Measurements from ENCODE around the gene CREB5.

CREB5 gene

DNA sequence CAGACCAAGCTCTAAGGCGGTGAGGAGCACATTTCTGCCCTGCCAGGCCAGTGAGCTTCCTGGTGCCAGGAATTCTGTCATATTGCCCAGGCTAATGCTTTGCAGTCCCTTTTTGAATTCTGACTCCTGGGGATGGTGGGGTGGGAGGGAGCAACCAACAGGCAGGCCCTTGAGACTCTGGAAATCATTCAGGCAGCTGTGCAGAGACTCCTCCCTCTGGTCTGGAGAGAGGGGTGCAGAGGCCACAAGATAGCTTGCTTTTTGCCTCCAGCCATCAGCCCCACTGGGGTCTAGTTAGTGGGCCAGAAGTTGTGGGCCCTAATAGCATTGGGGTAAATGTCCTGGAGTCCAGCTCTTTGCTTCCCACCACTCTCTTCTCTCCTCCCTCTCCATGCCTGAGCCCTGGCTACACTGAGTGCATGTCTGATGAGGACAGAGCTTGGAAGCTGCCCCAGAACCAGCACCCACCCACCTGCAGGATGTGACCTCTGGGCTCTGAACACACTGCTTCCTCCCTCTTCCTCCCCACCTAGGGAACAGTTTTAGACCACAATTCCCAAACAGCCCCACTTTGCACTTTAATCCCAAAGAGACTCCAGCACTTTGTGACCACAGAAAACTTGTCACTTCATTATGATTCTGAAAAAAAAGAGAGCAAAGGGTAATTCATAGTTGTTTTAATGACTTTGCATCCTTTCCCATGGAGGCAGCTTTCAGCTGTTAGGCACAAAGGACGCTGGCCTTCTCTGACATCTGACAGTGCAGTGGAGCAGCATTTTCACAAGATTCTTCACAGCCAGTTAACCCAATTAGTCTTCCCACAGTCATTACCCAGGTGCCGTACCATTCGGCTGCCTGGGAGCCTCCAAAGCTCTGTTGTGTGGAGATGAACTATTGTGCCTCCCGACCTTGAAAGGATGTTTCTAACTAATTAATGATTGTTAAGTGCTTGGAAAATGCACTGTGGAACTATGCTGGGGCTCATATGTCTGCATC is 283.3 kb downstream of the CREB5 start:
- Histone ChIP-seq H3K4me2 (ENCODE audit: low read depth, low read length, poor library complexity, severe bottlenecking) (no peak overlapping the region), H2AFZ (ENCODE audit: low read length) (peak overlapping the region; percentile 68), H3F3A (ENCODE audit: low read depth) (peaks cover 4% of the 10 kb centered on the region; the same call in 1 of the 2 replicates), H3K9ac (ENCODE audit: low read depth, low read length, poor library complexity, severe bottlenecking) (no peak overlapping the region), H3K36me3 (ENCODE audit: insufficient read depth, low read length) (no peaks in the 10 kb centered on the region), H4K20me1 (ENCODE audit: insufficient read depth, low read length, poor library complexity, severe bottlenecking) (no peaks in the 10 kb centered on the region), H3K4me1 (ENCODE audit: insufficient read depth, low read length, poor library complexity, severe bottlenecking) (peaks cover 38% of the 10 kb centered on the region), H3K79me2 (ENCODE audit: insufficient read depth, low read length) (no peaks in the 10 kb centered on the region), H3K9me3 (ENCODE audit: insufficient read depth, low read depth, low read length) (no peaks in the 10 kb centered on the region), H3K4me3 (ENCODE audit: low read length, poor library complexity, severe bottlenecking) (no peak overlapping the region), H3K27me3 (ENCODE audit: insufficient read depth, low read length, poor library complexity, severe bottlenecking) (no peaks in the 10 kb centered on the region), H3K9me2 (replicated peaks; ENCODE audit: low read depth, low read length) (no peaks in the 10 kb centered on the region)
- TF ChIP-seq EZH2phosphoT487 (IDR thresholded peaks at IDR 0.05; ENCODE audit: borderline replicate concordance): no peak
- TF ChIP-seq, protein P1, sequence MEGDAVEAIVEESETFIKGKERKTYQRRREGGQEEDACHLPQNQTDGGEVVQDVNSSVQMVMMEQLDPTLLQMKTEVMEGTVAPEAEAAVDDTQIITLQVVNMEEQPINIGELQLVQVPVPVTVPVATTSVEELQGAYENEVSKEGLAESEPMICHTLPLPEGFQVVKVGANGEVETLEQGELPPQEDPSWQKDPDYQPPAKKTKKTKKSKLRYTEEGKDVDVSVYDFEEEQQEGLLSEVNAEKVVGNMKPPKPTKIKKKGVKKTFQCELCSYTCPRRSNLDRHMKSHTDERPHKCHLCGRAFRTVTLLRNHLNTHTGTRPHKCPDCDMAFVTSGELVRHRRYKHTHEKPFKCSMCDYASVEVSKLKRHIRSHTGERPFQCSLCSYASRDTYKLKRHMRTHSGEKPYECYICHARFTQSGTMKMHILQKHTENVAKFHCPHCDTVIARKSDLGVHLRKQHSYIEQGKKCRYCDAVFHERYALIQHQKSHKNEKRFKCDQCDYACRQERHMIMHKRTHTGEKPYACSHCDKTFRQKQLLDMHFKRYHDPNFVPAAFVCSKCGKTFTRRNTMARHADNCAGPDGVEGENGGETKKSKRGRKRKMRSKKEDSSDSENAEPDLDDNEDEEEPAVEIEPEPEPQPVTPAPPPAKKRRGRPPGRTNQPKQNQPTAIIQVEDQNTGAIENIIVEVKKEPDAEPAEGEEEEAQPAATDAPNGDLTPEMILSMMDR (conservative IDR thresholded peaks at IDR 0.05; ENCODE audit: low read length): no peak

DNA sequence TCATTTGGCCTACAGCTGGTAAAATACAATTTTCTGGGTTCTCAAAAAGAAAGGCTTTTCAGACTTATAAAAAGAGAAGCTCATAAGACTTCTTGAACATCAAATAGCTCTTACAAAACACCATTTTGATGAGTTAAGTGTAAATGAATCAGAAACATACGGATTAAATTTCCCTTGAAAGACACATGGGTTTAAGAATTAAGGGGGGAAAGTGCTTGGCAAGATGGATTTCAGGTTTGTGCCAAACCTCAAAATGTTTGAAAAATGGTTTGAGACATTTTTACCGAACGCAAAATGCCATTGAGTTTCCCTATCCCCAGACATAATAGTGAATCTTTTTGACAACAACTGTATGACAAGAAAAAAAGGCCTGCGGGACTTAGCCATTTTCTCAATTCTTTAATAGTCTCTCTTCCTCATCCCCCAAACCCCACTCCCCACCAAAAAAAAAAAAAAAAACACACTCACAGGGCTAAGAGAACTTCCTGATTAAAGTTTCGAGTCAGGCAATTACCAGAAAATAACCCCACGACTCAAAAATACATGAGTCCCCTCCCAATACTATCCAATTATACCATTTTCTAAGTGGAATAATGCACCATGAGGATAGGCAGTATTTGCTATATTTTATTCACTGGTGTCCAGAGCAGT is 285.7 kb downstream of the CREB5 start:
- Histone ChIP-seq H3K79me2 (ENCODE audit: insufficient read depth, low read length) (no peaks in the 10 kb centered on the region), H3K4me3 (ENCODE audit: low read length, poor library complexity, severe bottlenecking) (no peak overlapping the region), H3K4me1 (ENCODE audit: insufficient read depth, low read length, poor library complexity, severe bottlenecking) (peaks cover 46% of the 10 kb centered on the region), H2AFZ (ENCODE audit: low read length) (no peak overlapping the region), H3F3A (ENCODE audit: low read depth) (peaks cover 6% of the 10 kb centered on the region; the same call in 1 of the 2 replicates), H4K20me1 (ENCODE audit: insufficient read depth, low read length, poor library complexity, severe bottlenecking) (no peaks in the 10 kb centered on the region), H3K27me3 (ENCODE audit: insufficient read depth, low read length, poor library complexity, severe bottlenecking) (no peaks in the 10 kb centered on the region), H3K9ac (ENCODE audit: low read depth, low read length, poor library complexity, severe bottlenecking) (no peak overlapping the region), H3K9me2 (replicated peaks; ENCODE audit: low read depth, low read length) (no peaks in the 10 kb centered on the region), H3K36me3 (ENCODE audit: insufficient read depth, low read length) (no peaks in the 10 kb centered on the region), H3K9me3 (ENCODE audit: insufficient read depth, low read depth, low read length) (no peaks in the 10 kb centered on the region), H3K4me2 (ENCODE audit: low read depth, low read length, poor library complexity, severe bottlenecking) (no peak overlapping the region)
- TF ChIP-seq, protein P1 (conservative IDR thresholded peaks at IDR 0.05; ENCODE audit: low read length): no peak

DNA sequence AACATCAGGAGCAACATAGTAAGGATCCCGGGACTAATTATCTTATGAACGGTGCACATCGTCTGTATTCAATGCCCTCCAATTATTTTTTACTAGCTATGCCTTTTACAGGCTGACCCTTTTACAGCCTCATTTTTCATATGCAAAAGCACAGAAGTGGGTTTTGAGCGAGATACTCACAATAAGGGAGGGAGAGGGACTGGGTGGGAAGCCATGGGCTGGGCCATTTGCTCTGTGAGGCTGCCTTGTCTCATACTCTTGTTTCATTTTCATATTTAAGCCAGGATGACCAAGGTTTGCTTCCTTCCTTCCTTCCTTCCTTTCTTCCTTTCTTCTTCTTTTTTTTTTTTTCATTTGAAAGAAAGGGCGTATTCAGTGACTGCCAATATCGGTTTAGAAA is 286.5 kb downstream of the CREB5 start:
- Histone ChIP-seq H3K36me3 (ENCODE audit: insufficient read depth, low read length) (no peaks in the 10 kb centered on the region), H3K79me2 (ENCODE audit: insufficient read depth, low read length) (no peaks in the 10 kb centered on the region), H3K4me3 (ENCODE audit: low read length, poor library complexity, severe bottlenecking) (no peak overlapping the region), H3K4me1 (ENCODE audit: insufficient read depth, low read length, poor library complexity, severe bottlenecking) (peaks cover 46% of the 10 kb centered on the region), H3K4me2 (ENCODE audit: low read depth, low read length, poor library complexity, severe bottlenecking) (peak overlapping the region; percentile 1), H3K9me3 (ENCODE audit: insufficient read depth, low read depth, low read length) (no peaks in the 10 kb centered on the region), H3F3A (ENCODE audit: low read depth) (peaks cover 6% of the 10 kb centered on the region; the same call in 1 of the 2 replicates), H3K9ac (ENCODE audit: low read depth, low read length, poor library complexity, severe bottlenecking) (no peak overlapping the region), H3K9me2 (replicated peaks; ENCODE audit: low read depth, low read length) (no peaks in the 10 kb centered on the region), H2AFZ (ENCODE audit: low read length) (no peak overlapping the region), H3K27me3 (ENCODE audit: insufficient read depth, low read length, poor library complexity, severe bottlenecking) (no peaks in the 10 kb centered on the region), H4K20me1 (ENCODE audit: insufficient read depth, low read length, poor library complexity, severe bottlenecking) (no peaks in the 10 kb centered on the region)
- TF ChIP-seq, protein P1 (conservative IDR thresholded peaks at IDR 0.05; ENCODE audit: low read length): no peak

Measured in Loucy (cell line).